OCI-LY1 (cell line): ENCODE data around the gene OR6C1.

ENCODE experiments used
- H2AFZ ChIP-seq: fragments of 200-600 bp; sonication (generic), shearing (Covaris generic); 2 replicates; pipeline ENCODE4 v1.6.0; 2014; ENCODE audit warnings: antibody characterized with exemption, mild to moderate bottlenecking, low read length
- H3F3A ChIP-seq: fragments of 200-600 bp; sonication (generic), shearing (Covaris generic); 2 replicates; pipeline ENCODE4 v1.6.0; 2014; ENCODE audit warnings: mild to moderate bottlenecking, antibody characterized with exemption, low read length, moderate library complexity; ENCODE audit not compliant: insufficient read depth
- H3K27ac ChIP-seq: fragments of 200-600 bp; sonication (generic); 2 replicates; pipeline ENCODE4 v1.5.1; 2014; ENCODE audit warnings: low read length, mixed run types, mild to moderate bottlenecking, low read depth; ENCODE audit not compliant: poor library complexity, severe bottlenecking
- H3K27me3 ChIP-seq: fragments of 200-600 bp; sonication (generic); 2 replicates; pipeline ENCODE4 v1.6.0; 2014; ENCODE audit warnings: antibody characterized with exemption, mild to moderate bottlenecking, low read length, moderate library complexity; ENCODE audit not compliant: insufficient read depth
- H3K36me3 ChIP-seq: fragments of 200-600 bp; sonication (generic); 2 replicates; pipeline ENCODE4 v1.6.1; 2014; ENCODE audit warnings: mild to moderate bottlenecking, antibody characterized with exemption, low read length, moderate library complexity, mixed read lengths; ENCODE audit not compliant: insufficient read depth
- H3K4me1 ChIP-seq: fragments of 200-600 bp; sonication (generic); 2 replicates; pipeline ENCODE4 v1.5.1; 2014; ENCODE audit warnings: mild to moderate bottlenecking, low read length, moderate library complexity; ENCODE audit not compliant: insufficient read depth, severe bottlenecking
- H3K4me2 ChIP-seq: fragments of 200-600 bp; sonication (generic), shearing (Covaris generic); 2 replicates; pipeline ENCODE4 v1.6.1; 2014; ENCODE audit warnings: low read length
- H3K4me3 ChIP-seq: fragments of 200-600 bp; sonication (generic); 2 replicates; pipeline ENCODE4 v1.5.1; 2014; ENCODE audit warnings: low read length, low read depth, mild to moderate bottlenecking, mixed read lengths; ENCODE audit not compliant: poor library complexity, severe bottlenecking
- H3K79me2 ChIP-seq: fragments of 200-600 bp; shearing (Covaris generic); 2 replicates; pipeline ENCODE4 v1.6.1; 2016; ENCODE audit warnings: mixed run types, low read length, mixed read lengths; ENCODE audit not compliant: insufficient read depth
- H3K9ac ChIP-seq: fragments of 200-600 bp; sonication (generic), shearing (Covaris generic); 2 replicates; pipeline ENCODE4 v1.6.1; 2014; ENCODE audit warnings: mild to moderate bottlenecking, low read length, mixed read lengths
- H3K9me2 ChIP-seq: fragments of 200-600 bp; sonication (generic), shearing (Covaris generic); 2 replicates; pipeline ENCODE4 v1.6.1; 2014; ENCODE audit warnings: low read depth, mild to moderate bottlenecking, low read length, mixed read lengths
- H3K9me3 ChIP-seq: fragments of 200-600 bp; shearing (Covaris generic); 2 replicates; pipeline ENCODE4 v1.6.1; 2014; ENCODE audit warnings: low read length, mixed read lengths
- H4K20me1 ChIP-seq: fragments of 200-600 bp; sonication (generic), shearing (Covaris generic); 2 replicates; pipeline ENCODE4 v1.6.0; 2016; ENCODE audit warnings: mild to moderate bottlenecking, low read length; ENCODE audit not compliant: insufficient read depth
- CTCF ChIP-seq: fragments of 200-600 bp; sonication (generic), shearing (Covaris generic); IDR thresholded peaks from 2 replicates; pipeline ENCODE4 v1.5.1; 2017; ENCODE audit warnings: mild to moderate bottlenecking, antibody characterized with exemption, low read length, moderate library complexity, mixed read lengths
- EZH2 ChIP-seq: fragments of 200-600 bp; sonication (generic), shearing (Covaris generic); IDR thresholded peaks from 2 replicates; pipeline ENCODE4 v1.8.0; 2017; ENCODE audit warnings: borderline replicate concordance, mixed run types, mild to moderate bottlenecking, antibody characterized with exemption, low read length, moderate library complexity, mixed read lengths

The OR6C1 gene

DNA sequence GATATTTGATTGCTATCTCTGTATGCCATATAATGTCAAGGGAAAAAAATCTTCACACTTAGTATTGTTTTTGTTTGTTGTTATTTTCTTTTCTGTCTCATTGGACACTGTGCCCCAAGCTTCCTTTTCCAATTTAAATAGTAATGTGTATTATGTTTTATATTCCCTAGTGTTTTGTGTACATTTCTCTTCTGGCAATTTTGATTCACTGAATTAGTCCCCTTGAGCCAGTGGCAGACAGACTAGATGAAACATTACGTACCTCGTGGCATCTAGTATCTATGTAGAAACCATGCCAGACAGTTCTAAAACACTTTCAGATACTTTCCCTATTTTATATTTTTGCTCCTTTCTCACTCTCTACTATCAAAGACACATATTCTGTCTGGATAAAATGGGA is at the start of gene OR6C1:
OR6C1 (plus strand) TSS at position 301 of the 400 bp plus-strand sequence. CDS start 6,257 bp downstream, outside the sequence.
- H3F3A ChIP-seq: no peaks in the 10 kb centered on the region
- H3K9me3 ChIP-seq: no peaks in the 10 kb centered on the region
- H3K79me2 ChIP-seq: no peaks in the 10 kb centered on the region
- no peak within 1 kb of the TSS for H3K4me2 ChIP-seq
- H3K36me3 ChIP-seq: no peaks in the 10 kb centered on the region
- TF ChIP-seq EZH2 (no peak), CTCF (no peak)
- H2AFZ ChIP-seq: no peak within 1 kb of the TSS
- no peak within 1 kb of the TSS for H3K4me3 ChIP-seq
- H3K27me3 ChIP-seq: no peaks in the 10 kb centered on the region
- H3K27ac ChIP-seq: no peak within 1 kb of the TSS
- H3K9me2 ChIP-seq: no peaks in the 10 kb centered on the region
- H3K4me1 ChIP-seq: no peaks in the 10 kb centered on the region
- H3K9ac ChIP-seq: no peak within 1 kb of the TSS
- H4K20me1 ChIP-seq: no peaks in the 10 kb centered on the region

- H3K27me3 ChIP-seq: no peaks in the 10 kb centered on the region
- H3K9me2 ChIP-seq: no peaks in the 10 kb centered on the region
- H3K4me2 ChIP-seq: no peak overlapping the region
- H3K79me2 ChIP-seq: no peaks in the 10 kb centered on the region
- no peaks in the 10 kb centered on the region for H3K4me1 ChIP-seq
- no peaks in the 10 kb centered on the region for H4K20me1 ChIP-seq
- no peak overlapping the region for H3K9ac ChIP-seq
- H2AFZ ChIP-seq: no peak overlapping the region
- TF ChIP-seq EZH2 (no peak), CTCF (no peak)
- H3K36me3 ChIP-seq: no peaks in the 10 kb centered on the region
- H3F3A ChIP-seq: no peaks in the 10 kb centered on the region
- no peak overlapping the region for H3K27ac ChIP-seq
- no peaks in the 10 kb centered on the region for H3K9me3 ChIP-seq
- H3K4me3 ChIP-seq: no peak overlapping the region
Measured at GRCh38 chr12:55280991-55281390, 33.2 kb upstream of the OR6C1 start.

- no peak overlapping the region for H3K9ac ChIP-seq
- H2AFZ ChIP-seq: no peak overlapping the region
- no peaks in the 10 kb centered on the region for H4K20me1 ChIP-seq
- no peaks in the 10 kb centered on the region for H3K4me1 ChIP-seq
- no peaks in the 10 kb centered on the region for H3K79me2 ChIP-seq
- no peaks in the 10 kb centered on the region for H3K27me3 ChIP-seq
- H3K27ac ChIP-seq: no peak overlapping the region
- H3K9me3 ChIP-seq: no peaks in the 10 kb centered on the region
- no peaks in the 10 kb centered on the region for H3K36me3 ChIP-seq
- no peaks in the 10 kb centered on the region for H3K9me2 ChIP-seq
- no peak overlapping the region for H3K4me2 ChIP-seq
- no peaks in the 10 kb centered on the region for H3F3A ChIP-seq
- TF ChIP-seq EZH2 (no peak), CTCF (no peak)
- H3K4me3 ChIP-seq: no peak overlapping the region
Measured at GRCh38 chr12:55289999-55290398, 24.1 kb upstream of the OR6C1 start.
